AG10803 (cell line): ENCODE results near the gene CLASRP.

Experiments
- DNase-seq: peaks from one replicate; pipeline ENCODE4 v3.0.0; 2010; ENCODE audit warnings: low read depth
- H3K4me3 ChIP-seq: 2 replicates; pipeline ENCODE4 v1.5.1; 2011; ENCODE audit warnings: mild to moderate bottlenecking, low read length, control low read depth
- CTCF ChIP-seq: conservative IDR thresholded peaks from 2 replicates; pipeline ENCODE4 v1.5.1; 2011; ENCODE audit warnings: mild to moderate bottlenecking, low read length, control low read depth, inconsistent platforms

The CLASRP gene

GRCh38 chr19:45107621-45108150, 68.8 kb downstream of the CLASRP start:
- DNase-seq: no peak

GRCh38 chr19:45110851-45111266, 72.0 kb downstream of the CLASRP start:
- TF ChIP-seq CTCF: no peak
- DNase-seq: no peak

More at GRCh38 chr19:45107621-45108150, 68.8 kb downstream of the CLASRP start:
- no peak overlapping the region for H3K4me3 ChIP-seq
- TF ChIP-seq CTCF: no peak

GRCh38 chr19:45112111-45112827, 73.4 kb downstream of the CLASRP start:
- TF ChIP-seq CTCF: no peak
- H3K4me3 ChIP-seq: no peak overlapping the region
- DNase-seq: no peak

More at GRCh38 chr19:45110851-45111266, 72.0 kb downstream of the CLASRP start:
- no peak overlapping the region for H3K4me3 ChIP-seq

DNA sequence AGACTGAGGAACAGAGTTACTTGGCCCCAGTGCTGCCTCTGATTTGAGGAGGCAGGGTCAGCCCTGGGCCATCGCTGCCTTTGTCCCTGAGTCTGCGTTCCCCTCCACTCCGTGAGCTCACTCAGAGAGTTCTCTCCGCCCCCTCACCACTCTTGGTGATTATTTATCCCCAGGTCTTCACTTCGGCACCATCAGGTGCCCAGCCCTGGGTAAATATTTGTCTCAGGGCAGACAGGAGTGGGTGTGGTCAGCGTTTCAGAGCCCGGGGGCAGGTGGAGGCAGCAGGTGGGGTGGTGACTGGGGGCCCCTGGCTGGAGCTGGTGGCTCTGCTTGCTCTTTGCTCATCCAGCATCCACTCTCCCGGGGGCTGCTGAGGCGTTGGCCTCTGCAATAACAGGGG, 74.8 kb downstream of the CLASRP start:
- no peak for TF ChIP-seq CTCF
- H3K4me3 ChIP-seq: no peak overlapping the region
- no peak for DNase-seq

DNA sequence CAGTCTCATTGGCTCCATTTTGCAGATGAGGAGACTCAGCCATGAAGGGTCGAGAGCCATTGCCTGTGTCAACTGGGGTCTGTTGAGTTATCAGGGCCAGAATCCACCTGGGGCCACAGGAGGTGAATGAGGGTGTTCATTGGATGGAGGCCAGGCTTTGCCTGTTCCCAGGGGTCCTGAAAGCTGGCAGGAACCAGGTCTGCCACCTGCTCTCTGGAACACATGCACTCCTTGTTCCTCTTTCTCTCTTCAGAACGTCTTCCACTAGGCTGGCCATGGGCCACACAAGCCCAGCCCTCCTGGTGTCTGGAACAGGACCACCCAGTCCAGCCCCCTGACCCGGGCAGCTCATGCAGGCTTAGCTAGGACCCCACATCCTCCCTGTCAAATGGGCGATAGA, 75.3 kb downstream of the CLASRP start:
- H3K4me3 ChIP-seq: no peak overlapping the region
- no peak for TF ChIP-seq CTCF
- DNase-seq: no peak

DNA sequence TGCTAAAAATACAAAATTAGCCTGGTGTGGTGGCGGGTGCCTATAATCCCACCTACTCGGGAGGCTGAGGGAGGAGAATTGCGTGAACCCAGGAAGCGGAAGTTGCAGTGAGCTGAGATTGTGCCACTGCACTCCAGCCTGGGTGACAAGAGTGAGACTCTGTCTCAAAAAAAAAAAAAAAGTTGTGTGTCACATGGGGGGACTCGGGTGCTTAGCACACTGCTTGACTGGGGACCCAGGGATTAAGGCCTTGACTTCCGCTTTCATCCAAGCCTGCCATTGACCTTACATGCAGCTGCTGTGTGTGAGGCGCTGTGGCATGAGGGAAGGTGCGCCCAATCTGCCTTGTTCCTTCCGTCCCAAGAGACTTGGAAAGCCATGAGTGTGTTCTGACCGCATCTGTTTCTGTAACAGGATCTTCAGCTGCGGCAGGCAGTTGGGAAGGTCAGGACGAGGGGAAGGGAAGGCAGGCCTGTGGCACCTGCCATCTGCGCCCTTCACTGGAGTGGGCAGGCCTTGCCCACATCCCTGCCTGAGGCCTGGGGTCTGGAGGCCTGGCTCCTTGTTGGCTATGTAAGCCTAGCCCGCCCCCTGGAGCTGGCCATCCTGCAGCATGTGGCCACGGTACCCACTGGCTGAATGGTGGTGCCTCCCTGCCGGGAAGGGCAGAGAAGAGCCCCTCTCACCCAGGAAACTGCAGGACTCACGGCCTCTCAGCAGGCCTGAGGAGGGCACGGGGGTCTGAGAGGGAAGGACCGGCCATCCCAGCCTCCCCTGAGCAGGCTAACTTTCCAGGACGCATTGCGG, 77.2 kb downstream of the CLASRP start:
- DNase-seq: no peak
- TF ChIP-seq CTCF: no peak

GRCh38 chr19:45117167-45117594, 78.3 kb downstream of the CLASRP start:
- no peak overlapping the region for H3K4me3 ChIP-seq
- no peak for DNase-seq
- TF ChIP-seq CTCF: no peak

More for the DNA sequence above, 77.2 kb downstream of the CLASRP start:
- no peak overlapping the region for H3K4me3 ChIP-seq
